Peyer's patch (tissue), 4 donors: Measurements from ENCODE around the gene XYLT1.

Experiments
- POLR2A ChIP-seq, 2 donors: fragments of 450-650 bp; IDR thresholded peaks; one replicate each; pipeline ENCODE4 v1.5.1; 2017; ENCODE audit warnings: antibody characterized with exemption in 2 of 2, mild to moderate bottlenecking in 2 of 2, moderate library complexity in 2 of 2
- TF ChIP-seq, protein P1 (sequence below), 6 experiments: fragments of 450-650 bp in 4 of 6; fragments of 200-600 bp in 2 of 6; sonication (generic) in 1 of 6; IDR thresholded peaks; one replicate each; pipeline ENCODE4 v1.5.1; 2017 to 2019; ENCODE audit warnings: antibody characterized with exemption in 6 of 6, mild to moderate bottlenecking in 3 of 6, moderate library complexity in 1 of 6

DNA sequence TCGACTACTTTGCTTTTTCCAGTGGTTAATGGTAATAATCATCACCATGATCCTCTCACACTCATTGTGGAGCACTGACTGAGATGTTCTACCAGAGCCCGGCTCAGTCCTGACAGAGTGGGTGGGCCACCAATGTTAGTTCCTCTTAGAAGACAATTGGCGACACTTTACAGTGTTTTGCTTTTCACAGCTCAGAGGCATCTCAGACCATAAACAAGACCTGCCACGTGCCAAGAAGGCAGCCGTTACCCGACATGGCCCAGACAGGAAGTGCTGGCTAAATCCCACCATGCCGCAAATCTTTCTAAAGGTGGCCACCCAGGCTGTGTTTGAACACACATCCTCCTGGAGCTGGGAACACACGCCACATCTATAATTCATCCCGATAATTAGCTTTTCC is 103.7 kb downstream of the XYLT1 start:
- TF ChIP-seq, protein P1, sequence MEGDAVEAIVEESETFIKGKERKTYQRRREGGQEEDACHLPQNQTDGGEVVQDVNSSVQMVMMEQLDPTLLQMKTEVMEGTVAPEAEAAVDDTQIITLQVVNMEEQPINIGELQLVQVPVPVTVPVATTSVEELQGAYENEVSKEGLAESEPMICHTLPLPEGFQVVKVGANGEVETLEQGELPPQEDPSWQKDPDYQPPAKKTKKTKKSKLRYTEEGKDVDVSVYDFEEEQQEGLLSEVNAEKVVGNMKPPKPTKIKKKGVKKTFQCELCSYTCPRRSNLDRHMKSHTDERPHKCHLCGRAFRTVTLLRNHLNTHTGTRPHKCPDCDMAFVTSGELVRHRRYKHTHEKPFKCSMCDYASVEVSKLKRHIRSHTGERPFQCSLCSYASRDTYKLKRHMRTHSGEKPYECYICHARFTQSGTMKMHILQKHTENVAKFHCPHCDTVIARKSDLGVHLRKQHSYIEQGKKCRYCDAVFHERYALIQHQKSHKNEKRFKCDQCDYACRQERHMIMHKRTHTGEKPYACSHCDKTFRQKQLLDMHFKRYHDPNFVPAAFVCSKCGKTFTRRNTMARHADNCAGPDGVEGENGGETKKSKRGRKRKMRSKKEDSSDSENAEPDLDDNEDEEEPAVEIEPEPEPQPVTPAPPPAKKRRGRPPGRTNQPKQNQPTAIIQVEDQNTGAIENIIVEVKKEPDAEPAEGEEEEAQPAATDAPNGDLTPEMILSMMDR (IDR thresholded peaks at IDR 0.05), result no peak
- no peak for TF ChIP-seq POLR2A (IDR thresholded peaks at IDR 0.05)
